H1 (cell line): ENCODE data around the gene KLK6. TPM values are rescaled to one million over a fixed set of nuclear protein-coding genes. Genes with fewer than 3 reads are reported as not detected.

Experiments used
- CTCF ChIA-PET: fragments of 300-600 bp; sonication (Branson Sonifier 250); formaldehyde crosslinking; loops from one replicate; lab custom pipeline; 2021; ENCODE audit not compliant: partially characterized antibody; lab: Charles Lee
- POLR2A ChIA-PET: fragments of 300-600 bp; sonication (Branson Sonifier 250); formaldehyde crosslinking; loops from one replicate; lab custom pipeline; 2021; ENCODE audit warnings: inconsistent platforms; ENCODE audit not compliant: partially characterized antibody; lab: Charles Lee
- DNase-seq, 2 experiments: peaks; one replicate each; pipeline versions ENCODE4 v3.0.0 to v3.0.0-alpha.2; 2010 to 2022; ENCODE audit warnings: low spot score in 2 of 2, low read depth in 1 of 2, mixed read lengths in 1 of 2
- FAIRE-seq: peaks from 2 replicates; lab custom pipeline; 2011; peaks lifted over from hg19 to GRCh38; lab: Jason Lieb, UNC
- H2AFZ ChIP-seq: 2 replicates; pipeline ENCODE4 v1.8.1; 2012; ENCODE audit warnings: low read length, inconsistent platforms
- H2AK5ac ChIP-seq: 2 replicates; pipeline ENCODE4 v1.6.1; 2013; ENCODE audit warnings: low read depth, low read length
- H2BK120ac ChIP-seq: replicated peaks from 2 replicates; pipeline ENCODE3; 2013; ENCODE audit warnings: low read depth, low read length, inconsistent platforms
- H2BK12ac ChIP-seq: 2 replicates; pipeline ENCODE4 v1.6.1; 2013; ENCODE audit warnings: low read depth, low read length
- H2BK15ac ChIP-seq: 2 replicates; pipeline ENCODE4 v1.6.1; 2013; ENCODE audit warnings: low read length
- H2BK20ac ChIP-seq: 2 replicates; pipeline ENCODE4 v1.6.1; 2013; ENCODE audit warnings: low read length
- H2BK5ac ChIP-seq: 2 replicates; pipeline ENCODE4 v1.6.1; 2013; ENCODE audit warnings: low read depth, low read length
- H3K14ac ChIP-seq: 2 replicates; pipeline ENCODE4 v1.6.1; 2013; ENCODE audit warnings: inconsistent platforms; ENCODE audit not compliant: insufficient read length
- H3K18ac ChIP-seq: 2 replicates; pipeline ENCODE4 v1.6.1; 2013; ENCODE audit warnings: low read length; ENCODE audit errors: extremely low read depth
- H3K23ac ChIP-seq: 2 replicates; pipeline ENCODE4 v1.6.1; 2013; ENCODE audit warnings: inconsistent platforms; ENCODE audit not compliant: insufficient read length
- H3K23me2 ChIP-seq: 2 replicates; pipeline ENCODE4 v1.6.1; 2013; ENCODE audit warnings: low read depth, low read length
- H3K27ac ChIP-seq: 2 replicates; pipeline ENCODE4 v1.6.1; 2011; ENCODE audit warnings: low read depth, low read length, inconsistent platforms
- H3K27me3 ChIP-seq, 4 experiments: replicated peaks in 1 of 4; 1 replicate in 1 of 4; 2 replicates in 3 of 4; pipeline versions ENCODE4 v1.6.1 to v1.8.1; 2011 to 2013; ENCODE audit warnings: low read length in 3 of 4, mild to moderate bottlenecking in 3 of 4, inconsistent platforms in 2 of 4, mixed read lengths in 2 of 4, moderate library complexity in 1 of 4; ENCODE audit not compliant: control insufficient read depth in 3 of 4, insufficient read depth in 3 of 4; ENCODE audit errors: extremely low read depth in 1 of 4
- H3K36me3 ChIP-seq, 4 experiments: 2 replicates each; pipeline versions ENCODE4 v1.6.1 to v1.8.1; 2011 to 2013; ENCODE audit warnings: mild to moderate bottlenecking in 4 of 4, low read length in 3 of 4, moderate library complexity in 2 of 4, control low read depth in 1 of 4, inconsistent platforms in 1 of 4; ENCODE audit not compliant: insufficient read depth in 4 of 4, control insufficient read depth in 2 of 4
- H3K4ac ChIP-seq: replicated peaks from 2 replicates; pipeline ENCODE3; 2013; ENCODE audit warnings: low read length, low read depth, mixed read lengths, inconsistent platforms; ENCODE audit not compliant: insufficient read length
- H3K4me1 ChIP-seq, 4 experiments: replicated peaks in 1 of 4; 1 replicate in 1 of 4; 2 replicates in 3 of 4; pipeline versions ENCODE4 v1.6.1 to v1.8.1; 2011 to 2013; ENCODE audit warnings: low read length in 3 of 4, inconsistent platforms in 2 of 4, mixed read lengths in 1 of 4; ENCODE audit not compliant: insufficient read depth in 4 of 4, control insufficient read depth in 3 of 4
- H3K4me2 ChIP-seq, 2 experiments: 2 replicates each; pipeline versions ENCODE4 v1.6.1 to v1.8.1; 2011 to 2013; ENCODE audit warnings: low read depth in 2 of 2, low read length in 2 of 2, control low read depth in 1 of 2, inconsistent platforms in 1 of 2, mild to moderate bottlenecking in 1 of 2; ENCODE audit not compliant: insufficient read depth in 1 of 2
- H3K4me3 ChIP-seq, 4 experiments: fragments of 200-600, 300-600 bp in 1 of 4; sonication (generic), shearing (Covaris generic), sonication (Bioruptor Twin) in 1 of 4; 2 replicates each; pipeline versions ENCODE4 v1.5.1 to v1.8.1; 2011 to 2016; ENCODE audit warnings: low read length in 4 of 4, low read depth in 3 of 4, control low read depth in 2 of 4, inconsistent platforms in 2 of 4, mild to moderate bottlenecking in 2 of 4, mixed read lengths in 1 of 4, moderate library complexity in 1 of 4; ENCODE audit not compliant: insufficient read depth in 2 of 4; ENCODE audit errors: extremely low read depth in 1 of 4
- H3K56ac ChIP-seq: replicated peaks from 2 replicates; pipeline ENCODE3; 2013; ENCODE audit warnings: low read depth, mild to moderate bottlenecking, mixed read lengths, low read length, inconsistent platforms; ENCODE audit not compliant: insufficient read length
- H3K79me1 ChIP-seq: 2 replicates; pipeline ENCODE4 v1.6.1; 2013; ENCODE audit warnings: low read depth, low read length, control low read depth
- H3K79me2 ChIP-seq, 2 experiments: 2 replicates each; pipeline versions ENCODE4 v1.6.1 to v1.8.1; 2012 to 2013; ENCODE audit warnings: low read length in 2 of 2, mild to moderate bottlenecking in 2 of 2, inconsistent platforms in 1 of 2; ENCODE audit not compliant: insufficient read depth in 2 of 2, control insufficient read depth in 1 of 2
- H3K9ac ChIP-seq, 4 experiments: replicated peaks in 1 of 4; 1 replicate in 1 of 4; 2 replicates in 3 of 4; pipeline versions ENCODE4 v1.6.1 to v1.8.1; 2011 to 2013; ENCODE audit warnings: low read depth in 3 of 4, low read length in 3 of 4, control low read depth in 2 of 4, mild to moderate bottlenecking in 2 of 4, moderate library complexity in 2 of 4, inconsistent platforms in 1 of 4; ENCODE audit errors: extremely low read depth in 1 of 4
- H3K9me3 ChIP-seq, 2 experiments: 2 replicates each; pipeline versions ENCODE4 v1.6.1 to v1.8.1; 2012 to 2013; ENCODE audit warnings: mild to moderate bottlenecking in 2 of 2, moderate library complexity in 2 of 2, control low read depth in 1 of 2, inconsistent platforms in 1 of 2, low read depth in 1 of 2, low read length in 1 of 2, mixed read lengths in 1 of 2; ENCODE audit not compliant: insufficient read depth in 2 of 2
- H4K20me1 ChIP-seq, 2 experiments: replicated peaks in 1 of 2; 2 replicates each; pipeline versions ENCODE3 to v1.8.1; 2011 to 2013; ENCODE audit warnings: inconsistent platforms in 2 of 2, low read length in 2 of 2, mild to moderate bottlenecking in 1 of 2; ENCODE audit not compliant: insufficient read depth in 2 of 2, control insufficient read depth in 1 of 2
- H4K5ac ChIP-seq: 2 replicates; pipeline ENCODE4 v1.6.1; 2013; ENCODE audit warnings: low read length, low read depth, mixed read lengths, inconsistent platforms; ENCODE audit not compliant: insufficient read length
- H4K8ac ChIP-seq: 2 replicates; pipeline ENCODE4 v1.8.0; 2013; ENCODE audit warnings: mild to moderate bottlenecking, moderate library complexity, low read length, inconsistent platforms; ENCODE audit not compliant: insufficient read depth; ENCODE audit errors: extremely low read depth
- H4K91ac ChIP-seq: replicated peaks from 2 replicates; pipeline ENCODE3; 2013; ENCODE audit warnings: low read length, mixed read lengths, inconsistent platforms; ENCODE audit not compliant: insufficient read length
- NRF1 ChIP-seq: IDR thresholded peaks from 2 replicates; pipeline ENCODE4 v1.6.1; 2011; ENCODE audit warnings: mild to moderate bottlenecking, low read depth, low read length, improper control_type of control experiment
- POLR2A ChIP-seq, 2 experiments: IDR thresholded peaks; 1 replicate in 1 of 2; 2 replicates in 1 of 2; pipeline ENCODE4 v1.6.1; 2011; ENCODE audit warnings: low read depth in 2 of 2, low read length in 2 of 2, mild to moderate bottlenecking in 2 of 2; ENCODE audit errors: control extremely low read depth in 1 of 2
- SP2 ChIP-seq: IDR thresholded peaks from 2 replicates; pipeline ENCODE4 v1.6.1; 2012; ENCODE audit warnings: mild to moderate bottlenecking, low read length, inconsistent platforms
- WGBS, 2 experiments: shearing (Covaris generic) in 1 of 2; methylation state at CpG; one replicate each; pipeline versions ENCODE4 v1.1.6 to v1.1.7; 2013 to 2015; ENCODE audit warnings: low lambda C conversion rate in 2 of 2, mixed read lengths in 2 of 2, inconsistent platforms in 1 of 2, low coverage in 1 of 2, missing lambda C conversion rate in 1 of 2; ENCODE audit not compliant: insufficient replicate concordance in 2 of 2, insufficient coverage in 1 of 2, insufficient read length in 1 of 2; ENCODE audit errors: extremely low coverage in 1 of 2, missing lambda C conversion rate in 1 of 2; 5-methylcytosine and 5-hydroxymethylcytosine counted together
- polyA plus RNA-seq, 7 experiments: library from polyadenylated mRNA; depleted of rRNA in 3 of 7; stranded (reverse) in 5 of 7; unstranded in 2 of 7; fragments of >200 nt in 5 of 7; fragments of 200-250 nt in 2 of 7; gene quantifications; 1 replicate in 5 of 7; 2 replicates in 1 of 7; 4 replicates in 1 of 7; pipeline versions ENCODE4 v1.2.1 to v1.2.3, GENCODE V29; 2011 to 2013; ENCODE audit warnings: missing spikeins in 2 of 7, mixed read lengths in 2 of 7
- total RNA-seq: library from RNA; stranded (reverse); fragmentation: NEBNext Ultra II Directional; extraction: Animal tissue kit (Norgen Biotek cat#: 25700); gene quantifications from 2 replicates; pipeline ENCODE4 v1.2.1, GENCODE V29; 2021

The KLK6 gene
- total and polyA plus RNA-seq, 2 of the 8 experiments (the other 6 are each of a cell fraction or from before 2014, with no cell fraction given) = 0.69 to 3.2 TPM

- DNase-seq (no peak), FAIRE-seq (no peak)
- H3K14ac ChIP-seq = no peak within 1 kb of the TSS
- no peaks in the 10 kb centered on the region for H3K9me3 ChIP-seq
- no peak within 1 kb of the TSS for H2BK120ac ChIP-seq
- H3K23me2 ChIP-seq = no peaks in the 10 kb centered on the region
- 0 out of 2 replicates have a peak within 1 kb of the TSS, but pooled peaks have one; percentile 53 for H2AK5ac ChIP-seq
- WGBS, 2 experiments = 86% methylated on average over 6 of the region's 7 CpGs; no CpG with 5 or more reads in 1 of the 2 experiments
- H3K4me2 ChIP-seq = peak within 1 kb of the TSS; percentile 26 to 71
- H4K8ac ChIP-seq = no peak within 1 kb of the TSS
- no peaks in the 10 kb centered on the region for H3K79me1 ChIP-seq
- H3K27me3 ChIP-seq = no peaks in the 10 kb centered on the region; a peak in 1 of 7 replicates
- no peaks in the 10 kb centered on the region for H3K36me3 ChIP-seq
- H3K79me2 ChIP-seq = no peaks in the 10 kb centered on the region
- H3K27ac ChIP-seq = 0 out of 2 replicates have a peak within 1 kb of the TSS, but pooled peaks have one; percentile 6
- H3K4me1 ChIP-seq = peaks cover 0 to 20% (median 6%) of the 10 kb centered on the region in 4 experiments; a peak in 6 of 7 replicates
- peak within 1 kb of the TSS; percentile 69 for H4K91ac ChIP-seq
- no peak within 1 kb of the TSS for H3K9ac ChIP-seq
- no peak within 1 kb of the TSS for H4K5ac ChIP-seq
- no peak within 1 kb of the TSS for H3K23ac ChIP-seq
- peak within 1 kb of the TSS; percentile 92 for H2BK12ac ChIP-seq
- no peaks in the 10 kb centered on the region for H4K20me1 ChIP-seq
- H3K18ac ChIP-seq = peak within 1 kb of the TSS; percentile 48; the same call in 1 of the 2 replicates
- CTCF ChIA-PET = interaction anchor here (0.8 to 3.7 kb wide), 9 partner anchors 12 to 96 kb away, joined by 3 to 19 read pairs (median 4); no protein-coding TSS in a partner anchor
- H2BK20ac ChIP-seq = peak within 1 kb of the TSS; percentile 48; the same call in 1 of the 2 replicates
- H3K4me3 ChIP-seq = peak within 1 kb of the TSS in 2 of 4 experiments; percentile 15 to 29; a peak in 4 of 8 replicates
- peak within 1 kb of the TSS; percentile 67; the same call in 1 of the 2 replicates for H2AFZ ChIP-seq
- H3K4ac ChIP-seq = peak within 1 kb of the TSS; percentile 34
- TF ChIP-seq NRF1 = no peak
- no peak for TF ChIP-seq SP2
- no peak for TF ChIP-seq POLR2A (IDR thresholded peaks at IDR 0.05; ENCODE audit: control extremely low read depth in 1 of 2, low read depth in 2 of 2, low read length in 2 of 2)
- H2BK5ac ChIP-seq = peak within 1 kb of the TSS; percentile 73; the same call in 1 of the 2 replicates
- H3K56ac ChIP-seq = no peak within 1 kb of the TSS
- H2BK15ac ChIP-seq = peak within 1 kb of the TSS; percentile 61
- POLR2A ChIA-PET = interaction anchor here (0.8 to 1.8 kb wide), 3 partner anchors 16 to 27 kb away, joined by 3 to 7 read pairs (median 4); no protein-coding TSS in a partner anchor
Observed at GRCh38 chr19:51001515-51001914, 32.1 kb upstream of the KLK6 start, which contains the start of gene KLK8. TSS of gene KLK8 (minus strand) at chr19:51001604. CDS start at chr19:51001167, 437 bp downstream.
